ENCODE data around the gene SLC17A8.

Gene SLC17A8

GRCh38 chr12:100383586-100384558, 27.0 kb downstream of the SLC17A8 start:
- ChIA-PET CTCF (interaction anchor here (0.6 to 0.7 kb wide), 2 partner anchors 157 to 159 kb away, joined by 3 to 6 read pairs; no protein-coding TSS in a partner anchor), POLR2A (no interaction called here)
- H3K27ac ChIP-seq (ENCODE audit: extremely low read depth, low read depth, low read length) = no peak overlapping the region
- H3K36me3 ChIP-seq (ENCODE audit: control insufficient read depth in 2 of 2, insufficient read depth in 1 of 2, low read length in 2 of 2) = no peaks in the 10 kb centered on the region
- TF ChIP-seq ZNF354C (tag by site-specific recombination; IDR thresholded peaks at IDR 0.05; ENCODE audit: borderline replicate concordance, low read depth) (no peak), ZNF175 (tag by site-specific recombination; IDR thresholded peaks at IDR 0.05) (no peak)
- H3K9me3 ChIP-seq (ENCODE audit: control insufficient read depth, insufficient read depth, low read depth, low read length) = no peaks in the 10 kb centered on the region
- H3K4me3 ChIP-seq (ENCODE audit: low read depth, low read length) = no peak overlapping the region
- no peaks in the 10 kb centered on the region for H3K4me1 ChIP-seq (ENCODE audit: control insufficient read depth, insufficient read depth, low read length)

- ChIA-PET CTCF (no interaction called here), POLR2A (no interaction called here)
- H3K9me3 ChIP-seq (ENCODE audit: control insufficient read depth, insufficient read depth, low read depth, low read length) = no peaks in the 10 kb centered on the region
- H3K36me3 ChIP-seq (ENCODE audit: control insufficient read depth in 2 of 2, insufficient read depth in 1 of 2, low read length in 2 of 2) = no peaks in the 10 kb centered on the region
- no peaks in the 10 kb centered on the region for H3K4me1 ChIP-seq (ENCODE audit: control insufficient read depth, insufficient read depth, low read length)
- H3K4me3 ChIP-seq (ENCODE audit: low read depth, low read length) = no peak overlapping the region
- H3K27ac ChIP-seq (ENCODE audit: extremely low read depth, low read depth, low read length) = no peak overlapping the region
- TF ChIP-seq ZNF280C (tag by site-specific recombination; IDR thresholded peaks at IDR 0.05) (no peak), ZBTB49 (tag by site-specific recombination; IDR thresholded peaks at IDR 0.05; ENCODE audit: low read depth) (no peak), ZNF629 (tag by site-specific recombination; IDR thresholded peaks at IDR 0.05) (no peak), ZNF639 (tag by site-specific recombination; IDR thresholded peaks at IDR 0.05) (no peak), ZNF791 (tag by site-specific recombination; IDR thresholded peaks at IDR 0.05) (no peak), ZNF423 (tag by site-specific recombination; IDR thresholded peaks at IDR 0.05) (no peak), ZBTB17 (tag by site-specific recombination; IDR thresholded peaks at IDR 0.05) (no peak), ZNF624 (tag by site-specific recombination; IDR thresholded peaks at IDR 0.05) (no peak), ATF2 (tag by site-specific recombination; IDR thresholded peaks at IDR 0.05; ENCODE audit: low read depth) (no peak), ZNF239 (tag by site-specific recombination; IDR thresholded peaks at IDR 0.05) (no peak), HOXD13 (CRISPR knock-in tag; IDR thresholded peaks at IDR 0.05; ENCODE audit: borderline replicate concordance) (no peak), ZNF426 (tag by site-specific recombination; IDR thresholded peaks at IDR 0.05) (no peak), ZFP37 (tag by site-specific recombination; IDR thresholded peaks at IDR 0.05) (no peak), ZNF704 (tag by site-specific recombination; IDR thresholded peaks at IDR 0.05) (no peak), KLF7 (tag by site-specific recombination; IDR thresholded peaks at IDR 0.05; ENCODE audit: borderline replicate concordance) (no peak), TSHZ1 (tag by site-specific recombination; IDR thresholded peaks at IDR 0.05; ENCODE audit: borderline replicate concordance) (no peak), PRDM6 (tag by site-specific recombination; IDR thresholded peaks at IDR 0.05) (no peak)
Observed at GRCh38 chr12:100384559-100384935, 27.7 kb downstream of the SLC17A8 start.
